Measurements from ENCODE around the gene RABGGTB.
"Not testable (repeated sequence)": the region's sequence is repeated elsewhere in the genome, so short reads cannot be mapped to it uniquely, and the experiment has no call there.

- TF ChIP-seq CTCF, POLR2A (IDR thresholded peaks at IDR 0.05): not testable (repeated sequence)
Observed at GRCh38 chr1:75801480-75801879, 15.4 kb downstream of the RABGGTB start.

Measured in thyroid gland (tissue), 4 donors.